Measurements from ENCODE around the gene PTPRN2.
"Not testable (repeated sequence)": the region's sequence is repeated elsewhere in the genome, so short reads cannot be mapped to it uniquely, and the experiment has no call there.

PTPRN2 gene

GRCh38 chr7:157904866-157905570 is 682.6 kb downstream of the PTPRN2 start:
- no peak for DNase-seq

GRCh38 chr7:157904211-157904865 is 683.3 kb downstream of the PTPRN2 start:
- no peak for DNase-seq

GRCh38 chr7:157903710-157904109 is 683.9 kb downstream of the PTPRN2 start:
- no peak for DNase-seq

GRCh38 chr7:157903296-157903695 is 684.3 kb downstream of the PTPRN2 start:
- DNase-seq = no peak

- not testable (repeated sequence) for DNase-seq
Measured at GRCh38 chr7:157901816-157902610, 685.6 kb downstream of the PTPRN2 start.

GRCh38 chr7:157901166-157901565 is 686.5 kb downstream of the PTPRN2 start:
- no peak for DNase-seq

GRCh38 chr7:157900556-157900955 is 687.1 kb downstream of the PTPRN2 start:
- DNase-seq = no peak

GRCh38 chr7:157900011-157900410 is 687.6 kb downstream of the PTPRN2 start:
- DNase-seq = peak; percentile 16 to 43 (median 38)

GRCh38 chr7:157898802-157899505 is 688.7 kb downstream of the PTPRN2 start:
- peak; percentile 26 to 65 (median 30) for DNase-seq

- DNase-seq = no peak
Measured at GRCh38 chr7:157898261-157898660, 689.4 kb downstream of the PTPRN2 start.

GRCh38 chr7:157897681-157898080 is 689.9 kb downstream of the PTPRN2 start:
- DNase-seq = peak; percentile 62 to 96 (median 92)

GRCh38 chr7:157896774-157897555 is 690.7 kb downstream of the PTPRN2 start:
- no peak for DNase-seq

- DNase-seq = not testable (repeated sequence)
Measured at GRCh38 chr7:157896376-157896675, 691.3 kb downstream of the PTPRN2 start.

GRCh38 chr7:157895520-157896375 is 691.9 kb downstream of the PTPRN2 start:
- no peak for DNase-seq

- DNase-seq = not testable (repeated sequence)
Measured at GRCh38 chr7:157895098-157895497, 692.5 kb downstream of the PTPRN2 start.

GRCh38 chr7:157893535-157894044 is 694.0 kb downstream of the PTPRN2 start:
- peak in 1 of 3 experiments; percentile 61 for DNase-seq

GRCh38 chr7:157892751-157893523 is 694.7 kb downstream of the PTPRN2 start:
- DNase-seq = no peak

- no peak for DNase-seq
Measured at GRCh38 chr7:157890921-157891401, 696.7 kb downstream of the PTPRN2 start.

GRCh38 chr7:157889480-157889879 is 698.1 kb downstream of the PTPRN2 start:
- peak; percentile 37 to 72 (median 66) for DNase-seq

GRCh38 chr7:157888579-157888978 is 699.0 kb downstream of the PTPRN2 start:
- DNase-seq = no peak
